ENCODE results near the gene LAMTOR5.

LAMTOR5 gene

DNA sequence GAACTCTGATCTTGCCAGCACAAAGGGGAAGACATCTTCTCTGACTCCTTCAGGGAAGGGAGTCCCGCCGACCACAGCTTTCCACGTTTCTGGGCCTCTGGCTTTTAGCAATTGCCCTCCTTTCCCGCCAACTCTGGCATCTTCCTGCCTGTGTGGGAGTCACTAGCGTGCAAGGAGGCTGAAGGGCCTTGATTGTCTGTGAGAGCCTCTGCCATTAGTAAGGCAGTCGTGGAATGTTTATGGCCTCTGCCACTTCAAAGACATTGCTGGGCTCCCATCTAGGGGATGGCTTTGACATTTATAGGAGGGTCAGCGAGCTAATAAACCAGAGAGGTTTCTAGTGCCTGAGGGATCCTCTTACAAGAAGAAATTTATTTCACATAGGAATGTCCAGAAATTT, 29.1 kb upstream of the LAMTOR5 start:
- FAIRE-seq (no peak), DNase-seq (ENCODE audit: insufficient read length, low spot score) (no peak)
- TF ChIP-seq, protein P1, sequence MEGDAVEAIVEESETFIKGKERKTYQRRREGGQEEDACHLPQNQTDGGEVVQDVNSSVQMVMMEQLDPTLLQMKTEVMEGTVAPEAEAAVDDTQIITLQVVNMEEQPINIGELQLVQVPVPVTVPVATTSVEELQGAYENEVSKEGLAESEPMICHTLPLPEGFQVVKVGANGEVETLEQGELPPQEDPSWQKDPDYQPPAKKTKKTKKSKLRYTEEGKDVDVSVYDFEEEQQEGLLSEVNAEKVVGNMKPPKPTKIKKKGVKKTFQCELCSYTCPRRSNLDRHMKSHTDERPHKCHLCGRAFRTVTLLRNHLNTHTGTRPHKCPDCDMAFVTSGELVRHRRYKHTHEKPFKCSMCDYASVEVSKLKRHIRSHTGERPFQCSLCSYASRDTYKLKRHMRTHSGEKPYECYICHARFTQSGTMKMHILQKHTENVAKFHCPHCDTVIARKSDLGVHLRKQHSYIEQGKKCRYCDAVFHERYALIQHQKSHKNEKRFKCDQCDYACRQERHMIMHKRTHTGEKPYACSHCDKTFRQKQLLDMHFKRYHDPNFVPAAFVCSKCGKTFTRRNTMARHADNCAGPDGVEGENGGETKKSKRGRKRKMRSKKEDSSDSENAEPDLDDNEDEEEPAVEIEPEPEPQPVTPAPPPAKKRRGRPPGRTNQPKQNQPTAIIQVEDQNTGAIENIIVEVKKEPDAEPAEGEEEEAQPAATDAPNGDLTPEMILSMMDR (IDR thresholded peaks at IDR 0.05; ENCODE audit: insufficient read depth, missing control alignments), result no peak

- TF ChIP-seq, protein P1 (IDR thresholded peaks at IDR 0.05; ENCODE audit: insufficient read depth, missing control alignments), result no peak
- DNase-seq (ENCODE audit: insufficient read length, low spot score) (no peak), FAIRE-seq (no peak)
Measured at GRCh38 chr1:110434946-110435345, 27.5 kb upstream of the LAMTOR5 start.

DNA sequence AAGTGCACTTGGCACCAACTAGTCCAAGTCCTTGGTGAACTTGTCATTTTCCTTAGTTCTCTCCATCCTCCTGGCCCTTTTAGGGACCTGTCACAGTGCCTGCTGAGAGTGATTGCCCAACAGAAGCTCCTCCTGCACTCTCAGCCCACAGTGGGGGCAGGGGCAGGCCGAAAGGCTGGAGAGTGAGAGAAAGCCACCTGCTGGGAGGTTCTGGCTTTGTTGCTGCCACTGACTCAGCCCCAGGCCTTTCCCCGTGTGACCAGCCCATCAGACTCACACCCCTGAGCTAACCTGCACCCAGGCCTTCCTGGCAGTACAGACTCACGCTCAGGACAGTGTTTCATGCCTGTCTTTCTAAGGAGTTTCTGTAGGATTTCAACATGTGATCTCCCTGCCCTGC, 26.3 kb upstream of the LAMTOR5 start:
- DNase-seq (ENCODE audit: insufficient read length, low spot score) (no peak), FAIRE-seq (no peak)
- TF ChIP-seq, protein P1 (IDR thresholded peaks at IDR 0.05; ENCODE audit: insufficient read depth, missing control alignments), result no peak

DNA sequence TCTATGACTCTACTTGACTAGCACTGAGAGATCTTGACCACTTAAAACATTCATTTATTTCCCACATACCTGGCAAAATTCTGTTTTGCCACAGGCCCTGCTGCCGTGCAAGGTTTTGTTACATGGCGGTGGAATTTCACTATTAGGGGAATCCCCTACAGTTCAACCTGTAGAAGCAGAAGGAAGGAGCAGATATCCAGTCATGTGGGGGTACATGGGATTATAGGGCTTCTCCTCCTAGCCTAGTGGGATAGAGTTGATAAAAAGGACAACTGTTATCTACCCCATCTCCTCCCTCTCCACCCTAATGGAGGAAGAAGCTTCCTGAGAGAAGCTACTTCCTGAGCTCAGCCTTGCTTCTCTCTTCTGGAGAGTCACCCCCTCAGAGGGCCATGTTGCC, 25.7 kb upstream of the LAMTOR5 start:
- DNase-seq (ENCODE audit: insufficient read length, low spot score) (no peak), FAIRE-seq (no peak)
- TF ChIP-seq, protein P1 (IDR thresholded peaks at IDR 0.05; ENCODE audit: insufficient read depth, missing control alignments), result no peak

GRCh38 chr1:110430901-110431300, 23.4 kb upstream of the LAMTOR5 start:
- FAIRE-seq (no peak), DNase-seq (ENCODE audit: insufficient read length, low spot score) (no peak)
- TF ChIP-seq, protein P1 (IDR thresholded peaks at IDR 0.05; ENCODE audit: insufficient read depth, missing control alignments), result no peak

DNA sequence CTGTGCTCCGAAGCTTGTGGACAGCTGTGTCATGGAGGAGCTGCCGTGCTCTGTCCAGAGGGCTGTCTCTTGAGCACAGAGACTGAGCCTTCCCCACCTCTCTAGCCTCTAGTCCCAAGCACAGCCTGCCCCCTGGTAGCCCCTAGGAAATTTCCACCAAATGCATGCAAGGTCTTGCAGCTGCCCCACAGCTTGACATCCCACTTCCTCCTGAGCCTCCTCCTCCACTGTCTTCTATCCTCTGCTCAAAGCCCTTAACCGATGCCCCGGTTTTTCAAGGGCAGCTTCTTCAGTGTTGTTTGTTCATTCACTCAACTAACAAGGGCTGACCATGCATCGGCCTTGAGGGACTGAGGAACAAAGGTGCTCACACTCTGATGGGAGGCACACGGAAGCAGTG, 22.9 kb upstream of the LAMTOR5 start:
- TF ChIP-seq, protein P1 (IDR thresholded peaks at IDR 0.05; ENCODE audit: insufficient read depth, missing control alignments), result no peak
- DNase-seq (ENCODE audit: insufficient read length, low spot score) (no peak), FAIRE-seq (no peak)

GRCh38 chr1:110428946-110429345, 21.5 kb upstream of the LAMTOR5 start:
- DNase-seq (ENCODE audit: insufficient read length, low spot score) (no peak), FAIRE-seq (no peak)
- TF ChIP-seq, protein P1 (IDR thresholded peaks at IDR 0.05; ENCODE audit: insufficient read depth, missing control alignments), result no peak

Data from D721Med (cell line).